NCI-H2227 treated with DMSO at 0.1 percent for 48 hours (cell line): ENCODE results near the gene KLHL17.
"Not testable (repeated sequence)": the region's sequence is repeated elsewhere in the genome, so short reads cannot be mapped to it uniquely, and the experiment has no call there.

Experiments used
- DNase-seq: peaks from one replicate; lab custom pipeline; 2025; lab: John Stamatoyannopoulos, UW

Gene KLHL17

GRCh38 chr1:937521-937920 is 22.9 kb upstream of the KLHL17 start:
- DNase-seq: no peak

- no peak for DNase-seq
Observed at GRCh38 chr1:938088-938683, 22.2 kb upstream of the KLHL17 start.

- no peak for DNase-seq
Observed at GRCh38 chr1:938711-939489, 21.5 kb upstream of the KLHL17 start.

- no peak for DNase-seq
Observed at GRCh38 chr1:939511-940106, 20.8 kb upstream of the KLHL17 start.

GRCh38 chr1:940107-941014 is 20.0 kb upstream of the KLHL17 start:
- DNase-seq: peak; percentile 82

GRCh38 chr1:941015-941587 is 19.3 kb upstream of the KLHL17 start:
- no peak for DNase-seq

- DNase-seq: peak; percentile 90
Observed at GRCh38 chr1:941588-942383, 18.6 kb upstream of the KLHL17 start.

GRCh38 chr1:942411-942821 is 18.0 kb upstream of the KLHL17 start:
- DNase-seq: no peak

- peak; percentile 34 for DNase-seq
Observed at GRCh38 chr1:942864-943533, 17.4 kb upstream of the KLHL17 start.

- no peak for DNase-seq
Observed at GRCh38 chr1:943545-944340, 16.6 kb upstream of the KLHL17 start.

GRCh38 chr1:944341-945325 is 15.8 kb upstream of the KLHL17 start:
- no peak for DNase-seq

GRCh38 chr1:945688-946556 is 14.5 kb upstream of the KLHL17 start:
- no peak for DNase-seq

GRCh38 chr1:946811-947210 is 13.6 kb upstream of the KLHL17 start:
- DNase-seq: not testable (repeated sequence)

- no peak for DNase-seq
Observed at GRCh38 chr1:947958-948357, 12.4 kb upstream of the KLHL17 start.

GRCh38 chr1:950268-950667 is 10.1 kb upstream of the KLHL17 start:
- DNase-seq: no peak

GRCh38 chr1:950881-951280 is 9.5 kb upstream of the KLHL17 start:
- no peak for DNase-seq

GRCh38 chr1:951364-951763 is 9.0 kb upstream of the KLHL17 start:
- no peak for DNase-seq
